ENCODE results near the gene GRAPL.
"Not testable (repeated sequence)": the region's sequence is repeated elsewhere in the genome, so short reads cannot be mapped to it uniquely, and the experiment has no call there.

Gene GRAPL

GRCh38 chr17:19127148-19127980, at the start of gene GRAPL:
GRAPL (plus strand) TSS chr17:19127589; CDS start chr17:19127620, 31 bp downstream.
- H3K4me1 Mint-ChIP-seq, DNase-seq, H3K9me3 Mint-ChIP-seq, H3K27me3 Mint-ChIP-seq, H3K4me3 Mint-ChIP-seq, H3K27ac Mint-ChIP-seq: not testable (repeated sequence)
- peak; percentile 80 for ATAC-seq

- not testable (repeated sequence) for H3K27me3 Mint-ChIP-seq, H3K4me1 Mint-ChIP-seq, H3K9me3 Mint-ChIP-seq, H3K27ac Mint-ChIP-seq, DNase-seq, H3K4me3 Mint-ChIP-seq
- ATAC-seq = peak; percentile 17
Measured at GRCh38 chr17:19088804-19089685, 38.3 kb upstream of the GRAPL start.

GRCh38 chr17:19090058-19090772, 37.2 kb upstream of the GRAPL start:
- H3K9me3 Mint-ChIP-seq, H3K27me3 Mint-ChIP-seq, H3K27ac Mint-ChIP-seq, DNase-seq, H3K4me1 Mint-ChIP-seq, H3K4me3 Mint-ChIP-seq: not testable (repeated sequence)
- ATAC-seq = peak; percentile 89

- not testable (repeated sequence) for H3K27ac Mint-ChIP-seq, H3K27me3 Mint-ChIP-seq, H3K4me1 Mint-ChIP-seq, DNase-seq, H3K9me3 Mint-ChIP-seq, ATAC-seq, H3K4me3 Mint-ChIP-seq
Measured at GRCh38 chr17:19092737-19093683, 34.4 kb upstream of the GRAPL start.

- not testable (repeated sequence) for H3K27ac Mint-ChIP-seq, H3K9me3 Mint-ChIP-seq, ATAC-seq, H3K4me1 Mint-ChIP-seq, H3K27me3 Mint-ChIP-seq, DNase-seq, H3K4me3 Mint-ChIP-seq
Measured at GRCh38 chr17:19093684-19094438, 33.5 kb upstream of the GRAPL start.

- not testable (repeated sequence) for H3K27me3 Mint-ChIP-seq, ATAC-seq, H3K4me3 Mint-ChIP-seq, DNase-seq, H3K27ac Mint-ChIP-seq, H3K9me3 Mint-ChIP-seq, H3K4me1 Mint-ChIP-seq
Measured at GRCh38 chr17:19108517-19108916, 18.9 kb upstream of the GRAPL start.

GRCh38 chr17:19110189-19111097, 16.9 kb upstream of the GRAPL start:
- DNase-seq, H3K27ac Mint-ChIP-seq, H3K27me3 Mint-ChIP-seq, H3K4me3 Mint-ChIP-seq, H3K4me1 Mint-ChIP-seq, H3K9me3 Mint-ChIP-seq: not testable (repeated sequence)
- ATAC-seq = peak; percentile 57

- H3K4me1 Mint-ChIP-seq, H3K27me3 Mint-ChIP-seq, H3K9me3 Mint-ChIP-seq: not testable (repeated sequence)
- peak; percentile 78 for ATAC-seq
- peak overlapping the region in 1 of 2 donors; percentile 100 for H3K27ac Mint-ChIP-seq
- peak; percentile 56 to 58 for DNase-seq
- peak overlapping the region; percentile 63 to 78 for H3K4me3 Mint-ChIP-seq
Measured at GRCh38 chr17:19111111-19111711, 16.2 kb upstream of the GRAPL start.

GRCh38 chr17:19111801-19112458, 15.5 kb upstream of the GRAPL start:
- DNase-seq = peak; percentile 93 to 94
- H3K4me3 Mint-ChIP-seq = peak overlapping the region; percentile 50 to 78
- peak overlapping the region in 1 of 2 donors; percentile 100 for H3K27ac Mint-ChIP-seq
- H3K4me1 Mint-ChIP-seq, H3K27me3 Mint-ChIP-seq, H3K9me3 Mint-ChIP-seq: not testable (repeated sequence)
- peak; percentile 49 for ATAC-seq

- DNase-seq = peak in 1 of 2 donors; percentile 10
- not testable (repeated sequence) for H3K27ac Mint-ChIP-seq
Measured at GRCh38 chr17:19112459-19112826, 14.9 kb upstream of the GRAPL start.

GRCh38 chr17:19118695-19119094, 8.7 kb upstream of the GRAPL start:
- ATAC-seq = peak; percentile 96
- H3K27me3 Mint-ChIP-seq = not testable (repeated sequence)

More at GRCh38 chr17:19112459-19112826, 14.9 kb upstream of the GRAPL start:
- not testable (repeated sequence) for H3K27me3 Mint-ChIP-seq, H3K4me1 Mint-ChIP-seq, H3K9me3 Mint-ChIP-seq, ATAC-seq, H3K4me3 Mint-ChIP-seq

GRCh38 chr17:19125289-19125688, 2.1 kb upstream of the GRAPL start:
- DNase-seq, H3K27ac Mint-ChIP-seq, H3K4me3 Mint-ChIP-seq, H3K9me3 Mint-ChIP-seq, ATAC-seq, H3K27me3 Mint-ChIP-seq, H3K4me1 Mint-ChIP-seq: not testable (repeated sequence)

More at GRCh38 chr17:19118695-19119094, 8.7 kb upstream of the GRAPL start:
- not testable (repeated sequence) for H3K9me3 Mint-ChIP-seq, H3K4me1 Mint-ChIP-seq, H3K4me3 Mint-ChIP-seq, H3K27ac Mint-ChIP-seq, DNase-seq

Data from stimulated activated naive CD8-positive, alpha-beta T cell treated with anti-CD3 and anti-CD28 coated beads, Interleukin-15, amount 100 ng/mL, for 72 hours (primary cell).